ENCODE measurements around the gene LDLRAD4.

Gene LDLRAD4

GRCh38 chr18:13218368-13218991 is at the start of gene LDLRAD4:
Gene LDLRAD4 (plus strand): TSS chr18:13218760.
- peak; percentile 58 for DNase-seq

- no peak for DNase-seq
These were observed 44.9 kb upstream of the LDLRAD4 start for GRCh38 chr18:13173578-13174145.

- no peak for DNase-seq
These were observed 43.3 kb upstream of the LDLRAD4 start for GRCh38 chr18:13175266-13175665.

DNA sequence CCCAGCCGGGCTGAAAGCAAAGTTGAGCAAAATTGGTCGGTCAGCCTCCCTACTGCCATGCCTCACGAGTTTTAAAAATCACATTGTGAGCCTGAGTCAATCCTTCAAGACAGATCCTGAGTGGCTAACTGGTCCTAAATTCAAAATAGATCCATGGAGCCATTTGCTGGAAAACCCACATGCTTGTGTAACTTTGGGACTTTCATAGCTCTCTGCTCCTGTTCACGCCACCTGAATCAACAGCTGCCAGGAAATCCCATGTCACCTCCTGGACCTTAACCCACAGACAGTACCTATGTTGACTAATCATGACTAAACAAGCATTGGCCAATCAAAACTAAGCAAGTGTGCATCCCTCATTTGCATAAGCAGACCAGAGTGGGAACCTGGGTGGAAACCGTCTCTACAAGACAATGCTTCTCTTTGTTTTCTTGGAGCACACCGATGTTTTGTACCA is 42.8 kb upstream of the LDLRAD4 start:
- no peak for DNase-seq

DNA sequence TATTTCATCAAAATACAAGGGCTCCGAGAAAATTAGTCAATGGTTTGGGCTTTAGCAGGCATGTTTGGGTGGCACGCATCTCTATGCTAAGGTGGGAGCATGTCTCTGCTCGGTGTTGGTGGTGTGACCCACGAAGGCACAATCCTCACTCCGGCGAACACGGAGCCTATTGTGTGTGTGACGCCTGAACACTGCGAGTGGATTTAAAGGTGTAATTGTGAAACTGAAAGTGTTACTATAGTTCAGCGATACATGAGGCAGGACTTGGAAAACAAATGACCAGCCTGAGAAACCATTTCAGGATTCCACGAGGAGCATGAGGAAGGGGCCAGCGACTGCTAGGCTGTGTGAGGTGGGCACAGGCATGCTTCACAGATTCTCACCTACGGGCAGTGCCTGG is 41.7 kb upstream of the LDLRAD4 start:
- DNase-seq: no peak

DNA sequence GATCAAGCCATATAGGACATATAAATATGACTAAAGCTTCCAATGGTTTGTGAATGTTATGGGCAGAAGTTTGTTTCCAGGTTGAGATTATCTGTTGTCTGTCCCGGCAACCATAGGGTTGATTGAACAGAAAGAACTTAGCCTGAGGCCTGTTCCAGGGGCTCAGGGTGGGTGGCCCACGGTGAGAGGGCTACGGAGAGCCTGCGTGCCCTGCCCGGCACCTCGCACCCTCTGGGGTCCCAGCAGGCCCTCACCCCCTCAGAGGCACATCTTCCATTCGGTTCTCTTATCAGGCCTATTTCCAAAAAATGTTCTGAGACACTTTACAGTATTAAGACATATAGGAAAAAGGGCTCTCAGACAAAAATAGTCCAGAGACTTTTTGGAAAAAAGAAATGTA is 40.4 kb upstream of the LDLRAD4 start:
- DNase-seq: no peak

DNA sequence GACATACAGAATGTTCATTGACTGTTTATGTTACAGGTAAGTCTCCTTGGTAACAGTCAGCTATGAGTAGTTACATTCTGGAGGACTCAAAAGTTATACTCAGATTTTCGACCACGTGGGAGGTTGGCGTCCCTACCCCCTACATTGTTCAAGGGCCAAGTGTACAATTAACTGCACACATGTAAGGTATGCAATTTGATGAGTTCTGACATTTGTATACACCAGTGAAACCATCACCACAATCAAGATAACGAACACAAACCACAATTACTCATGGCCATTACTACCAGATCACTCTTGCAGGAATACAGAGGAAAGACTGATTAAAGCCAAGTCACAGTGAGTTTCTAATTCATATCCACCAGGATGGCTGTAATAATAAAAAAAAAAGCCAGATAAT is 39.6 kb upstream of the LDLRAD4 start:
- no peak for DNase-seq

- DNase-seq: no peak
These were observed 38.9 kb upstream of the LDLRAD4 start for GRCh38 chr18:13179566-13180113.

GRCh38 chr18:13180614-13181375 is 37.8 kb upstream of the LDLRAD4 start:
- DNase-seq: no peak

GRCh38 chr18:13181765-13182164 is 36.8 kb upstream of the LDLRAD4 start:
- DNase-seq: no peak

GRCh38 chr18:13183359-13183758 is 35.2 kb upstream of the LDLRAD4 start:
- DNase-seq: no peak

- no peak for DNase-seq
These were observed 34.8 kb upstream of the LDLRAD4 start for GRCh38 chr18:13183790-13184189.

- no peak for DNase-seq
These were observed 34.2 kb upstream of the LDLRAD4 start for GRCh38 chr18:13184396-13184795.

- no peak for DNase-seq
These were observed 32.8 kb upstream of the LDLRAD4 start for GRCh38 chr18:13185675-13186198.

DNA sequence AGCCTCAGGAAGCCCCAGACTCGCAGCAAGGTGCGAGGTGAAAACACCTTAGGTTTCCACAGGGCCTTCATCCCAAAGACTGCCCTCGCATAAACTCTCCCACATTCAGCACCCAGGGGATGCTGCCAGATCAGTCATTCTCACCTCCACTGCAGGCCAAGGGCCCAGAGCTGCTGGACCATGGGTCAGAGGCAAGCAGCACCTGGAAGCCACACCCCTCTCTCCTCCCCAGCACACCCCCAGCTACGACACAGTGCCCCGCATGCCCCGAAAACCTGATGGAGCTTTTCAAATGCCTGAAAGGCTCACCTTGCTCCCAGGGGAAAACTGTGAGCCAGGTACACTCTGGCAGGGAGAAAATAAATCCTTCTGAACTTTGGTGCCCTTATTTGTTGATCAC is 31.9 kb upstream of the LDLRAD4 start:
- DNase-seq: no peak

- no peak for DNase-seq
These were observed 31.1 kb upstream of the LDLRAD4 start for GRCh38 chr18:13187498-13187897.

- DNase-seq: no peak
These were observed 27.5 kb upstream of the LDLRAD4 start for GRCh38 chr18:13191031-13191430.

GRCh38 chr18:13191779-13192178 is 26.8 kb upstream of the LDLRAD4 start:
- no peak for DNase-seq

- no peak for DNase-seq
These were observed 25.6 kb upstream of the LDLRAD4 start for GRCh38 chr18:13192970-13193369.

- no peak for DNase-seq
These were observed 24.3 kb upstream of the LDLRAD4 start for GRCh38 chr18:13194239-13194638.

DNA sequence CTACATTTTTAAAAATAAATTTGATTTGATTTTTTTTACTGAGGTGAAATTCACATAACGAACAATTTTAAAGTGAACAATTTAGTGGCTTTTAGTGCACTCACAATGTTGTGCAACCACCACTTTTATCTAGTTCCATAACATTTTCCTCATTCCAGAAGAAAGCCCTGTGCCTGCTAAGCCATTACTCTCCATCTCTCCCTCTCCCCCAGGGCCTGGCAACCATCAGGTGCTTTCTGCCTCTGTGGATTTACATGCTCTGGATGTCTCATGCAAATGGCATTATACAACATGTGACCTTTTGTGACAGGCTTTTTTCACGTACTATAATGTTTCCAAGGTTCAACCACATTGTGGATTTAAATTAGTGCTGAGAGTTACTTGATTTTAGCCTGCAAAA is 19.9 kb upstream of the LDLRAD4 start:
- DNase-seq: no peak

- no peak for DNase-seq
These were observed 19.4 kb upstream of the LDLRAD4 start for GRCh38 chr18:13199169-13199568.

DNA sequence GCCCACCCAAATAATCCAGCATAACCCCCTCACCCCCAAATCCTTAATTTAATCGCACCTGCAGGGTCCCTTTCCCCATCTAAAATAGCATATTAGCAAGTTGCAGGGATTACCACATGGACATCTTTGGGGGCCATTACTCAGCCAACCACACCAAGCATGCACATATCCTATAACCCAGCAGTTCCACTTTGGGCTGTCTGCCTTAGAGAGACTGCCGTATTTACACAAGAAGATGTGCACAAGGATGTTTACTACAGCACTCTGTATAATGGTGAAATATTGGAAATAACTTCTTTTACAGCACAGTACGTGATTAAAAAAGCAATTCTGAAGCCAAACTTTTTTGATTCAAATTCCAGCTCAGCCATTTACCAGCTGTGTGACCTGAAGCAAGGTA is 17.3 kb upstream of the LDLRAD4 start:
- no peak for DNase-seq

DNA sequence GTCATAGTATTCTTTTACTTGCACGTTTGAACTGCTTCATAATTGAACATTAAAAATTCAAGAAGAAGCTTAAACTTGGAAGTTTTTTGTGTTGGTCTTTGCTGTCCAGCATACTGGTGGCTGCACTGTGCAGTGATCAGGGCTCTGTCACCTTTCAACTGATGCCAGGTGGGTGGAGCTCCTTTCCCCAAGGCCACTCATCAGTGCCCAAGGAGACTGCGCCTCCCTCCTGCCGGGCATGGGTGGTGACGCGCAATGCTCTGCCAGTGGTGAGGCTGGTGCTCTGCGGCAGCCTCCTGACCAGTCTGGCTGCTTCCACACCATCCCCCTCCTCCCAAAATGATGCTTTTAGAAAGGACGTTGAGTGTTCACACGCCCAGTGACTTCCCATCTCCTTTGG is 16.0 kb upstream of the LDLRAD4 start:
- DNase-seq: no peak
